ENCODE measurements around the gene SLC35E2B.
"Not testable (repeated sequence)": the region's sequence is repeated elsewhere in the genome, so short reads cannot be mapped to it uniquely, and the experiment has no call there.

SLC35E2B gene

DNA sequence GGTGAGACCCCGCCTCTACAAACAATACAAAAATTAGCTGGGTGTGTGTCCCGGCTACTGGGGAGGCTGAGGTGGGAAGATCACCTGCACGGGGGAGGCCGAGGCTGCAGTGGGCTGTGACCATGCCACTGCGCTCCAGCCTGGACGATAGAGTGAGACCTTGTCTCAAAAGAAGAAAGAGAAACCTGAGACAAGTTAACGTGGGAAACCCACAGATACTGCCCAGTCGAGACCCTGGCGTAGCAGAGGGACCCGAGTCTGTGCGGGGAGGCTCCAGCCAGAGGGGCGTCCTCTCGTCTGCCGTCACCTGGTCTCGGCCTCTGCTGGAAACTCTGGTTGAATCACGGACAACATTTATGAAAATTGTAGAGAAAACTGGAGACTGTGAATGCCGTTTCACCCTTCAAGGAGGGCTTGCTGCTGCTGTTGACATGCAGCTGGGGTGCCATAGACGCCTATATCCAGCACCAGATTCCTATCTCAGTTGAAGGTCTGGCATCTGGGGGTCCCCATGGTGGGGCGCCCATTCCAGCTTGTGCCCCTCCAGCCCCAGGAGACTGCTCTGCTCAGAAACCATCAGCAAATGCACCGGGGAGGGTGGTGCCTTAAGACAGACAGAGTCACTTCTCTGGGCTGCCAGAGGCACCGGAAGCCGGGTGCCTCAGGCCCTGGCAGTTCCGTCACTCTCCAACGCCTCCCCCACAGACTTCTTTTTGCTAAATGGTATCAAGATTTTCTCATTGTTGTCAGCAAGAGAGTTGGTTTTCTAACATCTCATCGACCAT is 20.2 kb downstream of the SLC35E2B start:
- no peak for DNase-seq

GRCh38 chr1:1671365-1672119 is 21.1 kb downstream of the SLC35E2B start:
- no peak for DNase-seq

DNA sequence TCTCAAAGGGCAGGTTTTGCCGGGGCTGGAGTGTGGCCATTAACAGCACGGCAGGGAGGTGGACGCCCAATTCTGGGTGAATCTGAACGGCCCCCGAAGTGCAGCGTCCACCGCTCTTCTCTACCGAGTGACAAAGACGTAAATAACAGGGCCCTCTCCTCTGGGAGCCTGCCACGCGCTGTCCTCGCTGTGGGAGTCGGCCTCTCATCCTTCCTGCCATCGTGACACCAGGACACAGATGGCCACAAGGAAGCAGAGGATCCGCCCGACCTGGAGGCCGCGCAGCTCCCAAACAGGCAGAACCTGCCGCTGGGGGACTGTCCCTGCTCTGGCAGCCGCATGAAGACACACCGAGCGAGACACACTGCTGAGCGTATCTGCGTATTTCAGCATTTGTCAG is 21.7 kb downstream of the SLC35E2B start:
- no peak for DNase-seq

DNA sequence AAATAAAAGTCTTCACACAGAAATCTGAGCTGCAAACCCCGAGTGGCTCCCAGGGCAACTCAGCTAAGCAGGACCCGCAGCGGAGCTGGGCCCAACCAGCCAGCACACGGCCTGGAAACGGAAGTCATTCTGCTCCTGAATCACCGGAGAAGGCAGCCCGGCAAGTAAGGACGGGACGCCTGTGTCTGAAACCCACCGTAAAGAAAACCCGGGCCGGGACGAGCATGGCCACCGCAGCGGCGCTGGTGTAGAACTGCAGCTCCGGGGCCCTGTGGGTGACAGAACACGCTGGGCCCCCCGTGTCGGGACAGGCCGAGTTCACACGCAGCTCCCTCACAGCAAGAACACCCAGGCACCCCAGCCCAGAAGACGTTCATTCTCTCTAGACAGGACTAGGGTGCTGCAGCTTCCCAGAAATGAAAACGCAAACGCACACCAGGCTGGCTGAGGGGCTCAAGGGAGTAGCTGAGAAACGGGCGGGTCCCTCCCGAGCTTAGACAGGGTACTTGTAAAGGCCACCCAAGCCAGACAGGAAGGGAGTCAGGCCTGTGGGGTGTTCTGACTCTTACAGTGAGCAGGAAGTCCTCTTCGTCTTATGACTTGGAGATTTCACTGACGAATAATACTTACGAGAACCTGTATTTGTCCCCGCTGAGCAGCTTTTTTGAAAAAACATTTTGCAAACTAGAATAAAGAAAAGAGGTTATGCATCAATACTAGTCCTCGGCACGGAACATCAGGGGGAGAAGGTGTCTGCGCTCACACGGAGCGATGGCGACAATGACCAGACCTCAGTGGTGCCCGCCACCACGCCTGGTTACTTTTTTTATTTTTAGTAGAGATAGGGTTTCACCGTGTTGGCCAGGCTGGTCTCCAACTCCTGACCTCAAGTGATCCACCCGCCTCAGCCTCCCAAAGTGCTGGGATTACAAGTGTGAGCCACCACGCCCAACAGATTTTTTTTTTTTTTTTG is 22.8 kb downstream of the SLC35E2B start:
- DNase-seq = no peak

DNA sequence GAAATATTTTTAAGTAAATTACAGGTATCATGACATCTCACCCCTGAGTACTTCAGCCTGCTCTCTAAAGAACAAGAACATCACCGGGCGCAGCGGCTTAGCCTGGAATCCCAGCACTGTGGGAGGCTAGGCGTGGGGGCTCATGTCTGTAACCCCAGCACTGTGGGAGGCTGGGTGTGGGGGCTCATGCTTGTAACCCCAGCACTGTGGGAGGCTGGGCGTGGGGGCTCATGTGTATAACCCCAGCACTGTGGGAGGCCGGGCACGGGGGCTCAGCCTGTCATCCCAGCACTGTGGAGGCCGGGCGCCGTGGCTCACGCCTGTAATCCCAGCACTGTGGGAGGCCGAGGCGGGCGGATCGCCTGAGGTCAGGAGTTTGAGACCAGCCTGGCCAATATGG is 26.1 kb downstream of the SLC35E2B start:
- no peak for DNase-seq

- peak in 2 of 6 experiments; percentile 10 to 19 for DNase-seq
Observed at GRCh38 chr1:1665815-1666251, 26.8 kb downstream of the SLC35E2B start.

- no peak for DNase-seq
Observed at GRCh38 chr1:1664941-1665814, 27.4 kb downstream of the SLC35E2B start.

GRCh38 chr1:1664318-1664717 is 28.3 kb downstream of the SLC35E2B start:
- DNase-seq = not testable (repeated sequence)

DNA sequence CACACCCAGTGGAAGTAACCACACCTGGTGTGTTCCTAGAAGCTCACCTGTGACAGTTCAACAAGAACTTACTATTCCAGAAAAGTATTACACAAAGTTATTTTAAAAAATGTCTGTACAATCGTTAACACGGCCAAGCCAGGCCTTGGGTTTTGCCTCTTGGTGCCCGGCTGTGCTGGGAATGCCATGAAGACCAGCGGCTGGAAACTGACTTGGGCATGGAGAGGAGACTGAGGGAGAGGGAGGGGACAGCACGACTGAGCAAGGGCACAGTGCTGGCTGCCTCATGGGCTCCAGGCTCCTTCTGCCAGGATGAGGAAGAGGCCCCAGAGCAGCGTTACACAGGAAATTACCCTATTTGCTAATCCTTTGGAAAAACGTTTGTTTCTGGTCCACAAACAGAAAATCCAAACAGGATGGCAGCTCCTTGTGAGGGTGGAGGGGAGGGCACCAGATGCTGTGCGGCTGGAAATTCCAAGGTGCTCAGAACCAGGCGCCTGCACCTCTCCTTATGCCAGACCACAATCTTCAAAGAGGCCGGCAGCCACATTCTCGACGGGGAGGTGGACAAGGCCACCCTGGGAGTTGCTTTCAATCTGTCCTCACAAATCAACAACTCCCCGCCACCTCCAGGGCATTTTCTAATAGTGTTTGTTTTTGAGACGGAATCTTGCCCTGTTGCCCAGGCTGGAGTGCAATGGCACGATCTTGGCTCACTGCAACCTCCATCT is 29.6 kb downstream of the SLC35E2B start:
- DNase-seq = not testable (repeated sequence)

DNA sequence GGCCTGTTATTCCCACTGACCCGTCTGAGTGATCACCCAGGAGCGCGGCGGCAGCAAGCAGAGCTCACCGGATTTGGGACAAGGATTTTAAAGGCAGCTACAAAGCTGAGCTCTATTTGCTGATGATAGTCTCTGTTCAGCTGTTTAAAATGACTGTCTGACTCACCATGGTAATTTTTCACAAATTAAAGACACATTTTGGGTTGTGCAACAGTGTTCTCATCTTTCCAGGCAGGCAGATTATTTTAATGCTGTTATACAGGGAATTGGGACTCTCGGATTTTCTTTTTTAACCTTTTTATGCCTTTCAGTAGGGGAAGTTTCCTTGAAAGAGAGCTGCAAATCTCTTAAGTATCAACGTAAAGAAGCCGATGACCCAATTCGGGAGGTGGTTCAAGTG is 30.2 kb downstream of the SLC35E2B start:
- DNase-seq = not testable (repeated sequence)

GRCh38 chr1:1658583-1659549 is 33.7 kb downstream of the SLC35E2B start, which contains the start of gene CDK11B:
Gene CDK11B, minus strand, starts transcription at chr1:1659004. Its CDS starts 1,519 bp downstream, at chr1:1657485.
- peak; percentile 86 to 97 (median 94) for DNase-seq

GRCh38 chr1:1648265-1648664 is 44.3 kb downstream of the SLC35E2B start:
- DNase-seq = not testable (repeated sequence)

DNA sequence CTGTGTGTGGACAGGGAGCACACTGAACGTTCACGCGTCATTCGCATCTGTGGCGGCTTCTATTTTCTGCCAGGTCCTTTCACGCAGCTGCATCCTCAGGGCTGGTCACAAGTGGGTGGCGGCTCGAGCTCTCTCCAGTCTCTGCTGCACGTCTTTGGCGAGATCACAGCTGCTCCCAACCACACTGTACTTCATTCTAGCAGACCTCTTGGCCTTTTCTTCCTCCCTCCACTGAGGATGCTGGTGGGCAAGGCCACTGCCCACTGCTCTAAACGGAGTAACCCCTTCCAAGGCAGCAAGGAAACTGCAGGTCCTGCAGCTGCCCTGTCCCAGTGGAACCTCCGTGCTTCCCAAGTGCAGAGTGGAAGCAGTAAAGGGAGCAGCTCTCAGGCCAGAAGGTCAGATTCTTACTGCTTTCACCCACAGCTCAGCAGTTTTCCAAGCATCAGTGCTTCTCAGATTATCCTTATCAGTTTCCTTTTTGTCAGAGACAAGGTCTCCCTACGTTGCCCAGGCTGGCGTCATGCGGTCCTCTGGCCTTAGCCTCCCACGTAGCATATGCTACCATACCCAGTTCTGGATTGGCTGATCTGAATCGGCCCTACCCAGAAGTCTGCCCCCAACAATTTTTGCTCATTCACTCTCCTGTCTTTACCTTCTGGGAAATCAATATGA is 44.9 kb downstream of the SLC35E2B start:
- not testable (repeated sequence) for DNase-seq

- not testable (repeated sequence) for DNase-seq
Observed at GRCh38 chr1:1646326-1646725, 46.3 kb downstream of the SLC35E2B start.

DNA sequence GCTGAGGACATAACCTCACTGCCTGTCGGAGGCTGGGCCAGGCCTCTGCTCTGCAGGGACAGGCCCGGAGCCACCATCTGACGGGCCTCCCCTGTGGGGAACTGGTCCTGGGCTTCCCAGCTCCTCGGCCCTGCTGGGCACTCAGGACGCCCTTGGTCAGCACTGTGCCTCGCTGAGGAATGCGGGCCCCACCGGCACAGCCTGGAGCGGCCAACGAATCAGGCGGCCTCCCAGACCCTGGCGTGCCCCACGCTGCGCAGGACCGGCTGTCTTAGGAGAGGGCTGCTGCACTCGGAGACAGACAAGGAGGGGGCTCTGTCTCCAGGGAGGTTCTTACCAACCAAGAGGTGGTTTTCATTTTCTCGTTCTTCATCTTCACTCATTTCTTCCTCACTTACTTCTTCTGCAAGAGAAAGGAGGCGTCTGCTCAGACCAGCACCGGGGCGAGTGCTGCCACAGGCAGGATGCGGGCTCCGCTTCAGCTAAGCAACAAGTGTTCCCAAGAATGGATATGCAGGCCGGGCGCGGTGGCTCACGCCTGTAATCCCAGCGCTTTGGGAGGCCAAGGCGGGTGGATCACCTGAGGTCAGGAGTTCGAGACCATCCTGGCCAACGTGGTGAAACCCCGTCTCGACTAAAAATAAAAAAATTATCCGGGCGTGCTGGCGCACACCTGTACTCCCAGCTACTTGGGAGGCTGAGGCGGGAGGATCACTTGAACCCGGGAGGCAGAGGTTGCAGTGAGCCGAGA is 51.7 kb downstream of the SLC35E2B start:
- DNase-seq = not testable (repeated sequence)

- DNase-seq = not testable (repeated sequence)
Observed at GRCh38 chr1:1640081-1640480, 52.5 kb downstream of the SLC35E2B start.

DNA sequence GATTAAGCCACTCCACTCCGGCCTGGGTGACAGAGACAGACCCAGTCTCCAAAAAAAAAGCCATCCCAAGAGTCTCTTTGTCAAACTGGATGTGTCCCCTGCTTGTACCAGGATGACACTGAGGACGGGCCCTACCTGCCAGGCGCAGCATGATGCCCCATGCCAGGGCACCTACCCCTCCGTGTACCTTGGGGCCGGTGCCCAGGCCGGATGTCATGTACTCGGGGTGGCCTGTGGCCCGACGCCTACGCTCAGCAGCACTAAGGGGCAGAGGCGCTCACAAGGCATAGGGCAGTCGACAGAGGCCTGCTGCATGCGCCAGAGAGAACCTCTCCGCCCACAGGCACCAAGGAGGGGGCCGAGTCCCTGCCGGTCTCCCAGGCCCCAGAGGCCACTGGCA is 53.2 kb downstream of the SLC35E2B start:
- DNase-seq = not testable (repeated sequence)

- not testable (repeated sequence) for DNase-seq
Observed at GRCh38 chr1:1638528-1638927, 54.1 kb downstream of the SLC35E2B start.

All from stimulated activated naive CD4-positive, alpha-beta T cell (primary cell).